HepG2 (cell line): ENCODE measurements around the gene BMERB1. TPM values are rescaled to one million over a fixed set of nuclear protein-coding genes. Genes with fewer than 3 reads are reported as not detected.
"Not testable (repeated sequence)": the region's sequence is repeated elsewhere in the genome, so short reads cannot be mapped to it uniquely, and the experiment has no call there.

Source experiments
- ATAC-seq: fragments of 200-7000 bp; cut with Tn5 transposase; 3 replicates; pipeline ENCODE4 v1.9.1; 2020; ENCODE audit warnings: mild to moderate bottlenecking, moderate library complexity
- BruUV-seq: library from RNA; stranded (reverse); fragments of 400-500 nt; replicated peaks from 2 replicates; lab custom pipeline; 2021; lab: Mats Ljungman, UMichigan
- CTCF ChIA-PET: fragments of 300-600 bp; formaldehyde crosslinking; extraction: SDS; loops from one replicate; lab custom pipeline; 2021; ENCODE audit warnings: low total read pairs, inconsistent platforms, low intra/inter-chr PET ratio; lab: Yijun Ruan, JAX
- POLR2A ChIA-PET: fragments of 350-600 bp; sonication (Branson Sonifier 250); formaldehyde crosslinking; loops from one replicate; lab custom pipeline; 2020; ENCODE audit warnings: antibody characterized with exemption, inconsistent platforms; lab: Yijun Ruan, JAX
- DNase-seq: peaks from one replicate; pipeline ENCODE4 v3.0.0-alpha.2; 2015; ENCODE audit warnings: low spot score
- FAIRE-seq: peaks from 3 replicates; lab custom pipeline; 2011; peaks lifted over from hg19 to GRCh38; lab: Jason Lieb, UNC
- H2AFZ ChIP-seq: one replicate; pipeline ENCODE4 v1.6.1; 2011; ENCODE audit warnings: low read length, inconsistent platforms
- H3K27ac ChIP-seq: fragments of 300-600 bp; 3 replicates; pipeline ENCODE4 v1.8.0; 2011; ENCODE audit warnings: mixed run types, mild to moderate bottlenecking, mixed read lengths, low read length, inconsistent platforms; ENCODE audit not compliant: insufficient read depth; ENCODE audit errors: extremely low read length
- H3K27me3 ChIP-seq, 2 experiments: fragments of 200-600 bp in 1 of 2; 2 replicates in 1 of 2; 3 replicates in 1 of 2; pipeline versions ENCODE4 v1.6.0 to v1.8.0; 2011; ENCODE audit warnings: low read length in 2 of 2, mild to moderate bottlenecking in 2 of 2, moderate library complexity in 2 of 2, inconsistent platforms in 1 of 2; ENCODE audit not compliant: insufficient read depth in 2 of 2, control insufficient read depth in 1 of 2
- H3K36me3 ChIP-seq, 2 experiments: fragments of 200-600 bp in 1 of 2; replicated peaks in 1 of 2; 2 replicates in 1 of 2; 3 replicates in 1 of 2; pipeline versions ENCODE4 v1.5.1 to v1.8.0; 2011; ENCODE audit warnings: low read length in 2 of 2, inconsistent platforms in 1 of 2; ENCODE audit not compliant: insufficient read depth in 2 of 2, control insufficient read depth in 1 of 2
- H3K4me1 ChIP-seq: 2 replicates; pipeline ENCODE4 v1.5.1; 2012; ENCODE audit warnings: low read length, inconsistent platforms; ENCODE audit not compliant: insufficient read depth
- H3K4me2 ChIP-seq: 2 replicates; pipeline ENCODE4 v1.6.0; 2011; ENCODE audit warnings: low read depth, low read length, inconsistent platforms
- H3K4me3 ChIP-seq, 3 experiments: fragments of 200-600 bp in 1 of 3; sonication (generic), shearing (Covaris generic) in 1 of 3; replicated peaks in 1 of 3; 2 replicates each; pipeline ENCODE4 v1.5.1; 2011 to 2016; ENCODE audit warnings: low read length in 3 of 3, inconsistent platforms in 2 of 3, low read depth in 2 of 3, mild to moderate bottlenecking in 2 of 3, control low read depth in 1 of 3, mixed read lengths in 1 of 3; ENCODE audit not compliant: insufficient read depth in 1 of 3
- H3K79me2 ChIP-seq: one replicate; pipeline ENCODE4 v1.6.1; 2011; ENCODE audit warnings: low read length, inconsistent platforms; ENCODE audit not compliant: insufficient read depth
- H3K9ac ChIP-seq: 2 replicates; pipeline ENCODE4 v1.6.0; 2011; ENCODE audit warnings: mild to moderate bottlenecking, low read depth, low read length, inconsistent platforms; ENCODE audit not compliant: insufficient read depth
- H3K9me3 ChIP-seq: 2 replicates; pipeline ENCODE4 v1.5.1; 2012; ENCODE audit warnings: mild to moderate bottlenecking, low read length
- H4K20me1 ChIP-seq: 2 replicates; pipeline ENCODE4 v1.6.0; 2011; ENCODE audit warnings: inconsistent platforms, mild to moderate bottlenecking, low read length, moderate library complexity; ENCODE audit not compliant: insufficient read depth
- EP300 ChIP-seq, 3 experiments: sonication (generic) in 1 of 3; formaldehyde crosslinking in 1 of 3; IDR thresholded peaks; 2 replicates each; pipeline versions ENCODE4 v1.5.1 to v1.6.1; 2011 to 2020; ENCODE audit warnings: low read depth in 2 of 3, low read length in 2 of 3, borderline replicate concordance in 1 of 3, improper control_type of control experiment in 1 of 3, mild to moderate bottlenecking in 1 of 3, missing genetic modification reagents in 1 of 3, moderate library complexity in 1 of 3
- GABPB1 ChIP-seq: IDR thresholded peaks from 2 replicates; pipeline ENCODE4 v1.6.1; 2016; ENCODE audit warnings: mild to moderate bottlenecking, missing genetic modification reagents, moderate library complexity, missing compliant biosample characterization
- GLI4 ChIP-seq: sonication (generic); formaldehyde crosslinking; IDR thresholded peaks from 2 replicates; pipeline ENCODE4 v1.5.1; 2020; ENCODE audit warnings: missing genetic modification reagents, mild to moderate bottlenecking, moderate library complexity, borderline replicate concordance
- IRF9 ChIP-seq: sonication (generic); formaldehyde crosslinking; IDR thresholded peaks from 2 replicates; pipeline ENCODE4 v1.8.0; 2022; ENCODE audit warnings: missing genetic modification reagents, mild to moderate bottlenecking, borderline replicate concordance
- KAT7 ChIP-seq: IDR thresholded peaks from 2 replicates; pipeline ENCODE4 v1.6.1; 2018; ENCODE audit warnings: borderline replicate concordance, missing compliant biosample characterization
- MZF1 ChIP-seq: sonication (generic); formaldehyde crosslinking; IDR thresholded peaks from 2 replicates; pipeline ENCODE4 v1.8.1; 2023; ENCODE audit warnings: mild to moderate bottlenecking, missing genetic modification reagents, borderline replicate concordance
- SAFB2 ChIP-seq: sonication (generic); formaldehyde crosslinking; IDR thresholded peaks from 2 replicates; pipeline ENCODE4 v1.5.1; 2020; ENCODE audit warnings: missing genetic modification reagents, low read depth, mild to moderate bottlenecking, borderline replicate concordance
- SMAD1 ChIP-seq: sonication (generic); formaldehyde crosslinking; IDR thresholded peaks from 2 replicates; pipeline ENCODE4 v1.4.0; 2020; ENCODE audit warnings: missing genetic modification reagents, low read depth, mild to moderate bottlenecking, borderline replicate concordance
- TAF1 ChIP-seq: sonication (generic); formaldehyde crosslinking; IDR thresholded peaks from 2 replicates; pipeline ENCODE4 v1.4.0; 2020; ENCODE audit warnings: missing genetic modification reagents
- WIZ ChIP-seq: sonication (generic); formaldehyde crosslinking; IDR thresholded peaks from 2 replicates; pipeline ENCODE4 v1.5.1; 2020; ENCODE audit warnings: mild to moderate bottlenecking, missing genetic modification reagents
- ZBTB20 ChIP-seq: sonication (generic); formaldehyde crosslinking; IDR thresholded peaks from 2 replicates; pipeline ENCODE4 v1.8.1; 2023; ENCODE audit warnings: missing genetic modification reagents, low read depth, mild to moderate bottlenecking, borderline replicate concordance
- ZKSCAN5 ChIP-seq: sonication (generic); formaldehyde crosslinking; IDR thresholded peaks from 2 replicates; pipeline ENCODE4 v1.5.1; 2020; ENCODE audit warnings: mild to moderate bottlenecking, missing genetic modification reagents
- ZNF121 ChIP-seq: sonication (generic); formaldehyde crosslinking; IDR thresholded peaks from 2 replicates; pipeline ENCODE4 v1.5.0; 2020; ENCODE audit warnings: mild to moderate bottlenecking, missing genetic modification reagents
- ZNF136 ChIP-seq: sonication (generic); formaldehyde crosslinking; IDR thresholded peaks from 2 replicates; pipeline ENCODE4 v1.8.1; 2022; ENCODE audit warnings: low read depth, mild to moderate bottlenecking, moderate library complexity, missing genetic modification reagents
- ZNF280B ChIP-seq: sonication (generic); formaldehyde crosslinking; IDR thresholded peaks from 2 replicates; pipeline ENCODE4 v1.5.0; 2020; ENCODE audit warnings: missing genetic modification reagents, mild to moderate bottlenecking, borderline replicate concordance
- ZNF350 ChIP-seq: sonication (generic); formaldehyde crosslinking; IDR thresholded peaks from 2 replicates; pipeline ENCODE4 v1.4.0; 2020; ENCODE audit warnings: mild to moderate bottlenecking, low read depth, missing genetic modification reagents, borderline replicate concordance
- ZNF431 ChIP-seq: sonication (generic); formaldehyde crosslinking; IDR thresholded peaks from 2 replicates; pipeline ENCODE4 v1.9.0; 2022; ENCODE audit warnings: missing genetic modification reagents, low read depth, mild to moderate bottlenecking, borderline replicate concordance
- ZNF441 ChIP-seq: sonication (generic); formaldehyde crosslinking; IDR thresholded peaks from 2 replicates; pipeline ENCODE4 v1.7.0; 2021; ENCODE audit warnings: missing genetic modification reagents, borderline replicate concordance
- ZNF501 ChIP-seq: sonication (generic); formaldehyde crosslinking; IDR thresholded peaks from 2 replicates; pipeline ENCODE4 v1.5.1; 2020; ENCODE audit warnings: mild to moderate bottlenecking, moderate library complexity, missing genetic modification reagents
- ZNF749 ChIP-seq: sonication (generic); formaldehyde crosslinking; IDR thresholded peaks from 2 replicates; pipeline ENCODE4 v1.8.0; 2022; ENCODE audit warnings: mild to moderate bottlenecking, missing genetic modification reagents, moderate library complexity, borderline replicate concordance
- WGBS: methylation state at CpG from one replicate; pipeline ENCODE4 v1.1.6; 2017; ENCODE audit warnings: low lambda C conversion rate; 5-methylcytosine and 5-hydroxymethylcytosine counted together
- in situ Hi-C: cut with HindIII; loops from 2 replicates; pipeline ENCODE4 v1.10.0; 2017; ENCODE audit warnings: low pct_unique_long_range_greater_than_20kb; ENCODE audit not compliant: extremely low pct_ligation_motif_present
- intact Hi-C: fragments of 100-400 bp; cut with micrococcal nuclease; formaldehyde crosslinking; loops from one replicate; pipeline ENCODE4 v1.10.0; 2022; ENCODE audit not compliant: unreplicated experiment
- polyA plus RNA-seq, 8 experiments: library from polyadenylated mRNA; depleted of rRNA in 3 of 8; stranded (reverse) in 7 of 8; unstranded in 1 of 8; fragments of >200 nt; fragmentation: Illumina TruSeq in 4 of 8; extraction: Trizol in 4 of 8; gene quantifications; 2 replicates each; pipeline versions ENCODE4 v1.2.1 to v1.2.3, GENCODE V29; 2011 to 2016; ENCODE audit warnings: low read depth in 4 of 8, missing spikeins in 1 of 8, mixed read lengths in 1 of 8; ENCODE audit not compliant: insufficient read depth in 1 of 8
- total RNA-seq, 5 experiments: library from RNA; depleted of rRNA; stranded (reverse); fragments of >200 nt; fragmentation: Illumina TruSeq; extraction: Trizol; gene quantifications; 2 replicates each; pipeline ENCODE4 v1.2.3, GENCODE V29; 2016; ENCODE audit warnings: low read depth in 1 of 5

The BMERB1 gene
- total and polyA plus RNA-seq, 2 of the 13 experiments (the other 11 are each of a cell fraction or from before 2014, with no cell fraction given): 1.4 TPM

- FAIRE-seq; BruUV-seq; ATAC-seq; DNase-seq; CTCF ChIA-PET; H3K9me3 ChIP-seq; H3K79me2 ChIP-seq; in situ Hi-C loops; H3K27me3 ChIP-seq; H3K4me3 ChIP-seq; H2AFZ ChIP-seq; intact Hi-C loops; H4K20me1 ChIP-seq; TF ChIP-seq EP300 (IDR thresholded peaks at IDR 0.05; ENCODE audit: low read depth in 2 of 2, low read length in 2 of 2): not testable (repeated sequence)
- POLR2A ChIA-PET: interaction anchor here (0.7 to 6.0 kb wide), 12 partner anchors 8 to 389 kb away, joined by 3 to 89 read pairs (median 4); partner anchors contain the start of gene MARF1
- Histone ChIP-seq H3K4me1 (peaks cover 60% of the 10 kb centered on the region), H3K9ac (peak overlapping the region; percentile 13; the same call in 1 of the 2 replicates), H3K4me2 (peak overlapping the region; percentile 48; the same call in 1 of the 2 replicates), H3K27ac (peak overlapping the region; percentile 58), H3K36me3 (peaks cover 28 to 52% of the 10 kb centered on the region in 2 experiments)
- WGBS: 97% methylated on average over 12 of the region's 12 CpGs
- TF ChIP-seq SMAD1 (CRISPR knock-in tag) (0 out of 2 replicates have a peak, but pooled peaks have one; percentile 5), ZNF121 (CRISPR knock-in tag) (peak; percentile 60), KAT7 (0 out of 2 replicates have a peak, but pooled peaks have one; percentile 25), ZBTB20 (CRISPR knock-in tag) (peak; percentile 48; the same call in 1 of the 2 replicates), ZKSCAN5 (CRISPR knock-in tag) (0 out of 2 replicates have a peak, but pooled peaks have one; percentile 54), SAFB2 (CRISPR knock-in tag) (0 out of 2 replicates have a peak, but pooled peaks have one; percentile 69), ZNF501 (CRISPR knock-in tag) (peak; percentile 67; the same call in 1 of the 2 replicates), ZNF280B (CRISPR knock-in tag) (peak; percentile 36; the same call in 1 of the 2 replicates), EP300 (CRISPR knock-in tag; IDR thresholded peaks at IDR 0.05; ENCODE audit: borderline replicate concordance) (peak; percentile 8; the same call in 1 of the 2 replicates), GABPB1 (CRISPR knock-in tag) (0 out of 2 replicates have a peak, but pooled peaks have one; percentile 2), ZNF441 (CRISPR knock-in tag) (peak; percentile 5; the same call in 1 of the 2 replicates), GLI4 (0 out of 2 replicates have a peak, but pooled peaks have one; percentile 38), ZNF136 (CRISPR knock-in tag) (0 out of 2 replicates have a peak, but pooled peaks have one; percentile 34), ZNF749 (CRISPR knock-in tag) (0 out of 2 replicates have a peak, but pooled peaks have one; percentile 54), WIZ (peak; percentile 65; the same call in 1 of the 2 replicates), ZNF431 (peak; percentile 11; the same call in 1 of the 2 replicates), TAF1 (CRISPR knock-in tag) (0 out of 2 replicates have a peak, but pooled peaks have one; percentile 17), IRF9 (CRISPR knock-in tag) (peak; percentile 59; the same call in 1 of the 2 replicates), MZF1 (CRISPR knock-in tag) (0 out of 2 replicates have a peak, but pooled peaks have one; percentile 59), ZNF350 (CRISPR knock-in tag) (peak; percentile 33; the same call in 1 of the 2 replicates)
Observed at GRCh38 chr16:15607221-15607699, 172.9 kb downstream of the BMERB1 start.
